GM18508 (cell line): ENCODE data around the gene GRB7.
"Not testable (repeated sequence)": the region's sequence is repeated elsewhere in the genome, so short reads cannot be mapped to it uniquely, and the experiment has no call there.

ENCODE experiments used
- ATAC-seq: cut with Tn5 transposase; IDR thresholded peaks from one replicate; pipeline ENCODE4 v1.9.1; 2021; ENCODE audit warnings: moderate number of reproducible peaks; ENCODE audit not compliant: insufficient read depth, unreplicated experiment

The GRB7 gene

DNA sequence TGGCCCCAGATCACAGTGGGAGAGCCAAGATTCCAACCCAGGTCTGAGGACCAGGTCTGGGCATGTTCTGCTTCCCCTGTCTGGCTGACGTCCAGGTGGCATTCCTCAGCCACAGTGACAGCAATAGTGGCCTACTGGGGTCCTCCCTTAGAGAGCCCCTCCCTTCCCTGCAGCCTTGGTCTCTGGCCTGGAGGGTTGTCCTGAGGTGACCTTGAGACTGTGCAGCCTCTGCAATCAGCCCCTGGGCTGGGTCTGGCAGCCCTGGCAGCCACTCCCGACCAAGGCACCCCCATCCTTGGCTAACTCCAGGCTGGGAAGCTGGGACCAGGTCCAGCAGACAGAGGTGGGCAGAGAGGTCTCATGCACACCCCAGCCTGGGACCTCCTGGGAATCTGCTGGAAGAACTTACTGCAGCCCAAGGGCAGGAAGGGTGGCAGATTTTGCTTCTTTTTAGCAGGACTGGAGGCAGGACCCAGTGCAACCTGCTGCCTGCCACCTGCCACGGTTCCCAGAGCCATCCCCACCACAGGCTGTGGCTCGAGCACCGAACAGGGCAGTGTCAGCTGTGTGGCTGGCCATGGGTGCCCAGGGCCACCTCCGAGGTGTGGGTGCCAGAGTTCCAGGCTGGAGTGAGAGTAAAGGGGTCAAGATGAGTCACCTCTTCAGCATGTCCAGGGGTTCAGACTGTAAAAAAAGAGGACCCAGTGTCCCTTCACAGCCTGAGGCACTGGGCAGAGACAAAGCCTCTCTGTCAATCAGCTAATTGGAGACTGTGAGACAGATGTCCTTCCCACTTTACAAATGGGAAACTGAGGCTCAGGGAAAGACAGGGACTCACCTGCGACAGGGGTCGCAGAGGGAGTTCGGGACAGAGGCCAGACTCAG is 12.6 kb downstream of the GRB7 start:
- no peak for ATAC-seq

DNA sequence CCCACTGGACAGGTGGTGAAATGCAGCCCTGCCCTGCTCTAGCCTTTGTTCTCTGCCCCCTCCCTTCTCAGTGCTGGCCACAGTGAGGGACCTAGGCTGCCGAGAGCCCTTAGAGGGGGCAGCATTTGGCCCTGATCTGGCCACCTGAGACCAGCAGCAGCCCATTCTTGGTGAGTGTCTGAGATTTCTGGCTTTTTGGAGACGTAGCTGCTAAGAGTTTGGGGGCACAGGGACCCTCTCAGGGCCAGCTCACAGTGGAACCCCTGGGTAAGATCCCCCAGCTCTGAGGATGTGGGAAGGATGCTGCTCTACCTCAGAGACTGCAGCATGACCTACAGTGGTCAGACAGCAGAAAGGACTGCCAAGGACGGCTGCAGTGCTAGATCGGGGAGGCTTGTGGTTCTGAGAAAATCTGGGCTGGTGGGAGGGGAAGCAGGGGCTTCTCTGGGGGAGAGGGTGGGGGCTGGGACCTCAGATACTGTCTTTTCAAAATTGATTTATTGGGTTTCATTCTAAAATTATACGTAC is 13.3 kb downstream of the GRB7 start:
- ATAC-seq, result no peak

- no peak for ATAC-seq
Measured at GRCh38 chr17:39751637-39752036, 13.9 kb downstream of the GRB7 start.

DNA sequence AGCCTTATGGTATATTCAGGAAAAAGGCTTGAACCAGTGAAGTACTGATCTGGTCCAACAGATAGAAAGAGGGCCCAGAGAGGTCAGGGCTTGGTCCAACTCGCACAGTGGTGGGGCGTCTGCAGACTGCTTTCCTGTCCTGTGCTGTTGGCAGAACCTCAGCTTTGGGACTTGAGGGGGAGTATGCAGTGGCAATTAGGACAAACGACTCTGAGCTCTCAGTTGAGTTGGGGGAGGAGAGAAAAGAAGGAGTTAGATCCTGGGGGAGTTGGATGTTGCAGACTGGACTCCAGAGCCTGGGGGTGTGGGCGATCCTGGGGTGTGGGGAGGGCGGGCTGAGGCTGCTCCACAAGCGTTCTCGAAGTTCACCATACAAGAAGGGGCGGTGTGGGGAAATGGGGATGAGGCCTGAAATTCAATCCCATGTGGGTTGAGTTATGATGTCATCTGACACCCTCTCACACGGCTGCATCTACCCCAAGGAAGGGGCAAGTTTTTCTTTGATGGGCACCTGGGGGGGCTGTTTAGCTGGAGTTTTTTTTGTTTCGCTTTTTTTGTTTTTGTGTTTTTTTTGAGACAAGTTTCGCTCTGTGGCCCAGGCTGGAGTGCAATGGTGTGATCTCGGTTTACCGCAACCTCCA is 14.6 kb downstream of the GRB7 start:
- no peak for ATAC-seq

GRCh38 chr17:39753514-39754160 is 15.9 kb downstream of the GRB7 start:
- no peak for ATAC-seq

GRCh38 chr17:39754161-39754957 is 16.6 kb downstream of the GRB7 start:
- ATAC-seq, result no peak

DNA sequence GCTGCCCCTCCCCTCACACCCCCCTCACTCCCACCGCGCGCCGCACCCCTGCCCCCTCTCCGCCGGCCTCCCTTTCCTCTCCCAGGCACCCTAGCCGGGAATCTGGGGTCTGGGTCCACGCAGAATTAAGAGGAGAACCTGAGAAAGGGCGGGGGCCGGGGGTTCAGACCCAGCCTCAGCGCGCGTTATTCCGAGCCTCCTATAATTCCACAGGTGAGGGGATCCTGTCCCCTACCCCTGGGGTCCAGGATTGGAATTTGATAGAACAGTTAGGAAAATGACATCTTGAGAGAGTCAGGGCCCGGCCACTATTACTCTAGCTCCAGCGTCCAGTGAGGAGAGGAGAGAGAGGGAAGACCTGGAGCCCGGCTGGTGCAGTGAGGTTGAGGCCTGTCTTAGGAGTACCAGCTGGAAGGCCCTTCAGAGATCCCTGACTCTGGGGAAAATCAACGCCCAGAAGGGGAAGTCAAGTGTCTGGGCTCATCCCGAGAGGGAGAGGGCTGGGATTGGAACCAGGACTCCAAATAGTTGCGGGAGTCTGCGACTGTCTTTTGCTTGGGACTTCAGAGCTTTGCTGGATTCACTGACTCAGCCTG is 17.3 kb downstream of the GRB7 start:
- no peak for ATAC-seq

DNA sequence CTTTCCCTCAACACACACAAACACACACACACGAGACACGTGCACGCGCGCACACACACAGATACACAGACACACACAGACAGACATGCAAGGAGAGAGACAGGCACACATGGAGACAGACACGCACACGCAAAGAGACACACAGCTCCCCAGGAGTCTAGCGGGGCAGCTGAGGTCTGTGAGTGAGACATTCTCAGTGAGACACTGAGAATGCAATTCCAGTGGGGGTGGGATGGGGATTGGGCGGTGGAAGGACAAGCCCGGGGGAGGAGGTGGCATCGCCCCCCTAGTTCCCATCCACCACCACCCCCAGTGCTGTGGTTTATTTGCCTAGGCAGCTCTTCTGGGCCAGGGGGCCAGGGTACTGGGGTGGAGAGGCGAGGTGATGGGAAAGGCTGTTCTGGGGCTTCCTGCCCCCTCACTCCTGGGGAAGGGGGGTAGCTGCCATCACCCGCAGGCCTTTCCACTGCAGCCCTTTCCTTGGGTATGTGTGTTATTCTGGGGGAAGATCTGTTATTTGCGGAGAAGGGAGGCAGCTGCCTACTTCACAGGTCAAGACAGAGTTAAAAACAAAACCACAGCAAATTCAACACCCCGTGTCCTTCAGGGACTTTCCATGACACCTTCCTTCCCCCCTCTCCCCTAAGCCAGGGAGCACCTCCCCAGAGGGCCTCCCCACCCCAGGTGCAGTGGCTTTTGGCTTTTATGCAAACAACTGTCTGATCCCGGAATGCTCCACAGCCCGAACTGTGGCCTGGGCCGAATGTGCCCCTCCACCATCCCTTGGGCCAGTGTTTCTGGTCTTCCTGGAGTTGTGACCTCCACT is 18.0 kb downstream of the GRB7 start:
- no peak for ATAC-seq

GRCh38 chr17:39756380-39757079 is 18.8 kb downstream of the GRB7 start:
- ATAC-seq, result no peak

DNA sequence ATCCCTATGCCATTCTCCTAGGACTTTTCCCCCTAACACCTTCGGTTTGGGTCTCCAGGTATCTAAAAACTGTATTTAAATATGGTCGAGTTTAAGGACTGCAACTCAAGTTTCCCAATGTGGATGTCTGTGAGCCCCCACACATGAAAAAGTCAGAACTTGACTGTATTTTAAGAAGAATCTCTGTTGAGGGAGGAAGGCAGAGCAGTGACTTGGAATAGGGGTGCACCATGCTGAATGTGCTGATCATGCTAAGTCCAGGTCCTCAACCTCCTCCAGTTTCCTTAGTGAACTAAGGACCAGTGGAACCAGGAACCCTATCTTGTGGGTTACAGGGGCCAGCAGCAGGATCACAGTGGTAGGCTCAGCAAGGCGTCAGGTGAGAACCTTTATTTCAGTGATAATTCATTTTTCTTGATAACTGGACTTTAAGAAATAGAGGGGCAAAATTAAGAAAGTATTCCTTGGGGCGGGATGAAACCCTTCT is 19.5 kb downstream of the GRB7 start:
- no peak for ATAC-seq

DNA sequence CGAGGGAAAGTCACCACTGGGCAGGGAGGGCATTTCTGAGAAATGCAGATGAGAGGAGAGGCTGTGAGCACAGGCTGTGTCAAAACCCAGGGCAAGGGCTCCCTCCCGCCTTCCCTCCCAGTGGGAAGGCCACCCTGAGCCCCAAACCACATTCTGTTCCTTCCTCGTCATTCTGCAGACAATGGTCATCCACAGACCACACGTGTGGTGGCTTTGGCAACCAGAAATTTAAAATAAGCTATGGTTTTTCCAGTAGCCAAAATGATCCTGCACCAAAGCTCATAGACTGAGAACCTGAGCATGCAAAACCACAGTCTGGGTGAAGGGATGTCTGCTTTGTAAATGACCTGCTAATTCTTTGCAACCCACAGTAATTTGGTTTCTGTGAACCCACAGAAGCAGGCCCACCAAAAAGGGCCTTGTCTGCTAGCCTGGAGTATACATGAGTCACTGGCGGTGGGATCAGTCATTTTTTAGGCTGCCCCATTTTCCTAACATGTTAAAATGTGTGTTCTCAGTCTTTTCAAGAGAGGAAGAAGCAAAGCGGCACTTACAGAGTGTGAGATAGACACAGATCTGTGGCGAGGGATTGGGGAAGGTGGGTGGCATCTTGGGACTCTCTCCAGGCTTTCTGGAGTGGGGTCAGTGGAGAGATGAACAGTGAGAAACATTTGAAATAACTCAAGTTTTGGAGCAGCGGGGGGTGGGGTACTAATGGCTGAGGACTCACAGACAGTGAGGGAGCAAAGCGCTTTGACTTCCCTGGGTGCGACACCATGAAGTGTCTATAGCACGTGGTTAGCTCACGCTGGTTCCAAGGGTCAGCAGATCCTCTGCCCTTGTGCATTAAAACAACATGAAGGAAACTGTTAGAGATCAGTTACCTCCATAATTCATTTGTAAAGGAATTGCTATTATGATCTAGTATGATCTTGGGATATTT is 20.5 kb downstream of the GRB7 start:
- ATAC-seq, result no peak

- no peak for ATAC-seq
Measured at GRCh38 chr17:39759204-39759603, 21.5 kb downstream of the GRB7 start.

- no peak for ATAC-seq
Measured at GRCh38 chr17:39761861-39762496, 24.2 kb downstream of the GRB7 start.

DNA sequence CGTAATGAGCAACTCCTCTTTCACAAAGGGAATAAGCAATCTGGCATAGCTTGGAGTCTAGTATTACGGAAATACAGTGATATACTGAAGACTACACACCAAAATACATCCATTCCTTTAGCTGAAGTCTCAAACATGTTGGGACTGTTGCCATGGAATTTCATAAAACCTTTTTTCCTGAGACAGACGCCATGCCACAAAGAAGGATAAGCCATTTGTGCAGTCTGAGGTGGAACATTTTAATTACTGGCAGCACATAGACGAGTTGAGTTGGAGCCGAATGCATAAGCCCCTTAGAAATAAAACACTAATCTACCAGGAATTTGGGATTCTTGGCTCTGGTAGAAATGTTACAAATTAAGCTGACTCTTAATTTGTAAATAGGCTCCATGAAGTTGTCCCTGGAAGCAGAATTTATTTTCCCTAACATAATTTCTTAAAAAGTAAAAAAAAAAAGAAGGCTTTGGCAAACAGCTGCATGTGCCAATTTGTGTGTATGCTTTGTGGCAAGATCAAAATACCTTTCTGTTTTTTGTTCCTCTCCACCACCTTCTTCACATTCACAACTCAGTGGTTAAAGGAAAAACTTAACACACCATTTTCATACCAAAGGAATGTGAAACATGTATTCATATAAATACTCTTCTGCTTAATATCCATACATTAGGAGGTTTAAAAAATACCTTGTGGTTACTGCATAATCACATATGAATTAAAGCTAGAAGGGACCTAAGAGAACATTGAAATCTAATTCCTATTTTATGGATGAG is 25.5 kb downstream of the GRB7 start:
- no peak for ATAC-seq

- not testable (repeated sequence) for ATAC-seq
Measured at GRCh38 chr17:39764171-39764570, 26.4 kb downstream of the GRB7 start.

- no peak for ATAC-seq
Measured at GRCh38 chr17:39765175-39765574, 27.4 kb downstream of the GRB7 start.
